Esophagus muscularis mucosa (tissue), 4 donors: ENCODE data around the gene LRP5. TPM values are rescaled to one million over a fixed set of nuclear protein-coding genes. Genes with fewer than 3 reads are reported as not detected.

ENCODE experiments used
- DNase-seq: peaks from one replicate; pipeline ENCODE4 v3.0.0-alpha.2; 2017; ENCODE audit errors: extremely low spot score
- H3K27ac ChIP-seq, 4 donors: fragments of 200-600 bp; sonication (generic); replicated peaks in 1 of 4; 1 replicate in 3 of 4; 2 replicates in 1 of 4; pipeline ENCODE4 v1.5.1; 2016 to 2019; ENCODE audit warnings: mild to moderate bottlenecking in 1 of 4
- H3K27me3 ChIP-seq, 4 donors: fragments of 200-600 bp; sonication (generic); one replicate each; pipeline versions ENCODE4 v1.5.1 to v1.6.0; 2016 to 2019
- H3K36me3 ChIP-seq, 4 donors: fragments of 200-600 bp; sonication (generic); one replicate each; pipeline ENCODE4 v1.5.1; 2016 to 2019
- H3K4me1 ChIP-seq, 4 donors: fragments of 200-600 bp; sonication (generic); one replicate each; pipeline ENCODE4 v1.5.1; 2016 to 2019
- H3K4me3 ChIP-seq, 4 donors: fragments of 200-600 bp; sonication (generic); 1 replicate in 2 of 4; 2 replicates in 2 of 4; pipeline ENCODE4 v1.5.1; 2016 to 2019; ENCODE audit warnings: mild to moderate bottlenecking in 4 of 4, moderate library complexity in 1 of 4
- H3K9me3 ChIP-seq, 4 donors: fragments of 200-600 bp; sonication (generic); 1 replicate in 3 of 4; 2 replicates in 1 of 4; pipeline ENCODE4 v1.5.1; 2016 to 2019
- CTCF ChIP-seq, 3 experiments: fragments of 200-600 bp in 2 of 3; fragments of 450-650 bp in 1 of 3; sonication (generic) in 2 of 3; IDR thresholded peaks; one replicate each; pipeline ENCODE4 v1.5.1; 2017 to 2019; ENCODE audit warnings: antibody characterized with exemption in 3 of 3, mild to moderate bottlenecking in 2 of 3, moderate library complexity in 1 of 3
- EP300 ChIP-seq: sonication (generic); formaldehyde crosslinking; IDR thresholded peaks from one replicate; pipeline ENCODE4 v1.6.1; 2017; ENCODE audit warnings: antibody characterized with exemption
- POLR2A ChIP-seq: fragments of 450-650 bp; IDR thresholded peaks from one replicate; pipeline ENCODE4 v1.6.1; 2017; ENCODE audit warnings: antibody characterized with exemption, moderate library complexity, mild to moderate bottlenecking, low read depth
- POLR2AphosphoS5 ChIP-seq, 2 donors: sonication (generic); formaldehyde crosslinking; IDR thresholded peaks; one replicate each; pipeline ENCODE4 v1.6.1; 2017; ENCODE audit warnings: antibody characterized with exemption in 2 of 2
- WGBS: methylation state at CpG from one replicate; pipeline ENCODE4 v1.1.5; 2018; 5-methylcytosine and 5-hydroxymethylcytosine counted together
- intact Hi-C: fragments of 100-400 bp; cut with DNase I; formaldehyde crosslinking; loops from one replicate; pipeline ENCODE4 v1.15.1; 2023
- total RNA-seq, 4 donors: library from RNA; depleted of rRNA; stranded (reverse); fragments of >200 nt; gene quantifications; one replicate each; pipeline versions ENCODE4 v1.1.0 to v1.2.1, GENCODE V29; 2016

LRP5 gene
- total RNA-seq, 4 donors from 2014 or later: 34.0 to 78.4 (median 56.2) TPM

- H3K4me3 ChIP-seq: no peak overlapping the region
- H3K36me3 ChIP-seq: peaks cover 0 to 58% (median 40%) of the 10 kb centered on the region in 4 donors
- no peak for DNase-seq
- 95% methylated on average over 10 of the region's 12 CpGs for WGBS
- peaks cover 20 to 71% (median 57%) of the 10 kb centered on the region in 4 donors for H3K4me1 ChIP-seq
- TF ChIP-seq CTCF (IDR thresholded peaks at IDR 0.05): no peak
- no peak for TF ChIP-seq POLR2A
- no peak for TF ChIP-seq POLR2AphosphoS5 (IDR thresholded peaks at IDR 0.05)
- TF ChIP-seq EP300: no peak
- peak overlapping the region in 1 of 4 donors; percentile 38 for H3K27ac ChIP-seq
- intact Hi-C loops: no loop called here
- no peaks in the 10 kb centered on the region for H3K9me3 ChIP-seq
- no peaks in the 10 kb centered on the region for H3K27me3 ChIP-seq
Observed at GRCh38 chr11:68403831-68404230, 91.4 kb downstream of the LRP5 start.

- Histone ChIP-seq H3K4me3 (no peak overlapping the region), H3K9me3 (no peaks in the 10 kb centered on the region), H3K27ac (peak overlapping the region; percentile 64 to 73 (median 68)), H3K27me3 (no peaks in the 10 kb centered on the region), H3K4me1 (peaks cover 0 to 44% (median 30%) of the 10 kb centered on the region in 4 donors), H3K36me3 (peaks cover 15 to 82% (median 61%) of the 10 kb centered on the region in 4 donors)
- no peak for DNase-seq
- intact Hi-C loops: no loop called here
- TF ChIP-seq CTCF (IDR thresholded peaks at IDR 0.05) (no peak), EP300 (no peak), POLR2AphosphoS5 (IDR thresholded peaks at IDR 0.05) (no peak), POLR2A (no peak)
- 83% methylated on average over 22 of the region's 34 CpGs for WGBS
Observed at GRCh38 chr11:68406324-68407313, 94.2 kb downstream of the LRP5 start.

- whole genome bisulfite sequencing: 92% methylated on average over 9 of the region's 9 CpGs
- Histone ChIP-seq H3K36me3 (peaks cover 18 to 84% (median 66%) of the 10 kb centered on the region in 4 donors), H3K27me3 (no peaks in the 10 kb centered on the region), H3K27ac (peak overlapping the region in 1 of 4 donors; percentile 11), H3K9me3 (no peaks in the 10 kb centered on the region), H3K4me3 (no peak overlapping the region), H3K4me1 (peaks cover 0 to 48% (median 37%) of the 10 kb centered on the region in 4 donors)
- intact Hi-C loops: no loop called here
- no peak for TF ChIP-seq POLR2A
- no peak for TF ChIP-seq EP300
- TF ChIP-seq CTCF (IDR thresholded peaks at IDR 0.05): no peak
- TF ChIP-seq POLR2AphosphoS5 (IDR thresholded peaks at IDR 0.05): no peak
- no peak for DNase-seq
Observed at GRCh38 chr11:68408512-68408911, 96.1 kb downstream of the LRP5 start.

GRCh38 chr11:68409748-68410344 is 97.5 kb downstream of the LRP5 start:
- H3K27ac ChIP-seq: no peak overlapping the region

GRCh38 chr11:68411501-68411991 is 99.2 kb downstream of the LRP5 start:
- no peak for TF ChIP-seq CTCF (IDR thresholded peaks at IDR 0.05)
- TF ChIP-seq POLR2AphosphoS5 (IDR thresholded peaks at IDR 0.05): no peak
- TF ChIP-seq EP300: no peak
- TF ChIP-seq POLR2A: no peak
- H3K27ac ChIP-seq: peak overlapping the region in 1 of 4 donors; percentile 1
- H3K36me3 ChIP-seq: peaks cover 40 to 92% (median 75%) of the 10 kb centered on the region in 4 donors

More at GRCh38 chr11:68409748-68410344, 97.5 kb downstream of the LRP5 start:
- Histone ChIP-seq H3K36me3 (peaks cover 29 to 87% (median 68%) of the 10 kb centered on the region in 4 donors), H3K9me3 (no peaks in the 10 kb centered on the region), H3K27me3 (no peaks in the 10 kb centered on the region), H3K4me1 (peaks cover 0 to 51% (median 44%) of the 10 kb centered on the region in 4 donors), H3K4me3 (no peak overlapping the region)
- intact Hi-C loops: no loop called here
- 94% methylated on average over 19 of the region's 30 CpGs for WGBS
- no peak for DNase-seq
- no peak for TF ChIP-seq POLR2AphosphoS5 (IDR thresholded peaks at IDR 0.05)

More at GRCh38 chr11:68411501-68411991, 99.2 kb downstream of the LRP5 start:
- no peak for DNase-seq
- intact Hi-C loops: no loop called here
- Histone ChIP-seq H3K9me3 (no peaks in the 10 kb centered on the region), H3K4me3 (no peak overlapping the region), H3K27me3 (no peaks in the 10 kb centered on the region), H3K4me1 (peaks cover 0 to 34% (median 29%) of the 10 kb centered on the region in 4 donors)
- WGBS: 86% methylated on average over 14 of the region's 17 CpGs
